ENCODE data around the gene GCAT.

The GCAT gene

DNA sequence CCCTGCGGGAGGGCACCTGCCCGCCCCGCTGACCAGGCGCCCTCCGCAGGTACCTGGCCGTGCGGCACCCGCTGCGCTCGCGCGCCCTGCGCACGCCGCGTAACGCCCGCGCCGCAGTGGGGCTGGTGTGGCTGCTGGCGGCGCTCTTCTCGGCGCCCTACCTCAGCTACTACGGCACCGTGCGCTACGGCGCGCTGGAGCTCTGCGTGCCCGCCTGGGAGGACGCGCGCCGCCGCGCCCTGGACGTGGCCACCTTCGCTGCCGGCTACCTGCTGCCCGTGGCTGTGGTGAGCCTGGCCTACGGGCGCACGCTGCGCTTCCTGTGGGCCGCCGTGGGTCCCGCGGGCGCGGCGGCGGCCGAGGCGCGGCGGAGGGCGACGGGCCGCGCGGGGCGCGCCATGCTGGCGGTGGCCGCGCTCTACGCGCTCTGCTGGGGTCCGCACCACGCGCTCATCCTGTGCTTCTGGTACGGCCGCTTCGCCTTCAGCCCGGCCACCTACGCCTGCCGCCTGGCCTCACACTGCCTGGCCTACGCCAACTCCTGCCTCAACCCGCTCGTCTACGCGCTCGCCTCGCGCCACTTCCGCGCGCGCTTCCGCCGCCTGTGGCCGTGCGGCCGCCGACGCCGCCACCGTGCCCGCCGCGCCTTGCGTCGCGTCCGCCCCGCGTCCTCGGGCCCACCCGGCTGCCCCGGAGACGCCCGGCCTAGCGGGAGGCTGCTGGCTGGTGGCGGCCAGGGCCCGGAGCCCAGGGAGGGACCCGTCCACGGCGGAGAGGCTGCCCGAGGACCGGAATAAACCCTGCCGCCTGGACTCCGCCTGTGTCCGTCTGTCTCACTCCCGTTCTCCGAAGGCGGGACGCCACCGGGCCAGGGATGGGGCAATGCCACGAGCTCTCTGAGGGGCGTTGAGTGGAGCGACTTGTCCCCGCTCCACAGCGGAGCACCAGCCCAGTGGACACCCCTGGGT, 17.2 kb downstream of the GCAT start:
- CTCF ChIA-PET: interaction anchor here (1.0 to 6.0 kb wide), 3 partner anchors 7 to 39 kb away, joined by 3 to 55 read pairs (median 3); no protein-coding TSS in a partner anchor
- DNase-seq (ENCODE audit: low read depth, low spot score): no peak
- POLR2A ChIA-PET: no interaction called here

DNA sequence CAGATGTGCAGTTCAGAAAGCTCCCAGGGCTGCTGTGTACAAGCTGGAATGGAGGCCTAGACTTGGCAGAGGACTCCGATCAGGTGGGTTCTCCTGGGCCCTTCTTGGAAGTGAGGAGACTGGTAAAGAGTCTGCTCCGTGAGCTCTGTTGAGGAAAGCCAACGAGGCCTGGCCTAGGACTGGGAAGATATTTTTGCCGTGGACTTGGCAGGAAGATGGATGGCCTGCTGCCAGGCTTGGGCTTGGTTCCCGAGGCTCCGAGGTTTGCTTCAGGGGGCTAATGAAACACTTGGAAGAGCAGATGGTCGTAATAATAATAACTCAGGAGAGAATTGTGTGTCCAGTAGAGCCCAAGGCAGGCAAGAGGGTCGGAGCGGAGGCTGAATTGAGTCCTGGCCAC, 19.3 kb downstream of the GCAT start:
- no peak for DNase-seq (ENCODE audit: low read depth, low spot score)
- ChIA-PET CTCF (interaction anchor here (0.6 to 6.0 kb wide), 2 partner anchors 9 to 49 kb away, joined by 3 to 55 read pairs; no protein-coding TSS in a partner anchor), POLR2A (interaction anchor here (0.7 to 2.6 kb wide), 2 partner anchors 9 to 29 kb away, joined by 3 to 8 read pairs; no protein-coding TSS in a partner anchor)
- TF ChIP-seq, protein P1, sequence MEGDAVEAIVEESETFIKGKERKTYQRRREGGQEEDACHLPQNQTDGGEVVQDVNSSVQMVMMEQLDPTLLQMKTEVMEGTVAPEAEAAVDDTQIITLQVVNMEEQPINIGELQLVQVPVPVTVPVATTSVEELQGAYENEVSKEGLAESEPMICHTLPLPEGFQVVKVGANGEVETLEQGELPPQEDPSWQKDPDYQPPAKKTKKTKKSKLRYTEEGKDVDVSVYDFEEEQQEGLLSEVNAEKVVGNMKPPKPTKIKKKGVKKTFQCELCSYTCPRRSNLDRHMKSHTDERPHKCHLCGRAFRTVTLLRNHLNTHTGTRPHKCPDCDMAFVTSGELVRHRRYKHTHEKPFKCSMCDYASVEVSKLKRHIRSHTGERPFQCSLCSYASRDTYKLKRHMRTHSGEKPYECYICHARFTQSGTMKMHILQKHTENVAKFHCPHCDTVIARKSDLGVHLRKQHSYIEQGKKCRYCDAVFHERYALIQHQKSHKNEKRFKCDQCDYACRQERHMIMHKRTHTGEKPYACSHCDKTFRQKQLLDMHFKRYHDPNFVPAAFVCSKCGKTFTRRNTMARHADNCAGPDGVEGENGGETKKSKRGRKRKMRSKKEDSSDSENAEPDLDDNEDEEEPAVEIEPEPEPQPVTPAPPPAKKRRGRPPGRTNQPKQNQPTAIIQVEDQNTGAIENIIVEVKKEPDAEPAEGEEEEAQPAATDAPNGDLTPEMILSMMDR (IDR thresholded peaks at IDR 0.05; ENCODE audit: insufficient read depth, low read length, missing control alignments): no peak
- H3K4me3 ChIP-seq (ENCODE audit: low read depth, low read length): no peak overlapping the region

More for the DNA sequence above, 17.2 kb downstream of the GCAT start:
- TF ChIP-seq, protein P1 (IDR thresholded peaks at IDR 0.05; ENCODE audit: insufficient read depth, low read length, missing control alignments): no peak
- peak overlapping the region; percentile 46 for H3K4me3 ChIP-seq (ENCODE audit: low read depth, low read length)

DNA sequence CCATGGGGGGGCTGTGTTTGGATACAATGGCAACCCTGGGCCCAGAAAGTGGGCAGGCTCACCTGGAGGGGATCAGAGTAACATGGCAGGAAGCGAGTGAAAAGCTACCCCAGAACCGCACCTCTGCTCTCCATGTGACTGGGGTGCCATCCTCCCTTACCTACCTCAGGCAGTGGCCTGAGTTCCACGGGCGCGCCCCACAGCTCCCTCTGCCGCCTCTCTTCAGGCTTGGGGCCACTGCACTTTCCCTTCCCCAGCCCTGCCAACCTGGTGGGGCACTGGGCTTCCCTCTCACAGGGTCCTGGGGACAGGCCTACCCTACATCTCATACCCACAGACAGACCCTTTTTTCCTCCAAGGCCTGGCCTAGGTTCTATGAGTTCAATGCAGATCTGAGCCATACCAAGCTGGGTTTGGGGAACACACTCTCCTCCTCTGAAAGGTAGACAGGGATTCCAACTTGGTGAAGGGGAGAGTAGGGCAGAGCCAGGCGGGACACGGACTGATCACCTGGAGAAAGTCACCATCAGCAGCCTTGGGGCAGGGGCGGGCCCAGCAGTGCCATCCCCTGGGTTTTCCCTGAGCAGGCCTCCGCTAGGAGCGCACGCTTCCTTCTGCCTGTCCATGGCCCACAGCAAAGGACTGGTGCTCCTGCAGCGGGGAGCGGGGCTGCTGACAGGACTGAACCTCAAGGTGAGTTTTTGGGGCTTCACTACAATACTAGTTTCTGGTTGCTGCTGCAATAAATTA, 22.5 kb downstream of the GCAT start:
- ChIA-PET POLR2A (interaction anchor here (0.6 kb wide), 1 partner anchor 14 kb away, joined by 3 read pairs; the partner anchor contains the start of gene ANKRD54), CTCF (interaction anchor here (6.0 kb wide), 1 partner anchor 12 kb away, joined by 55 read pairs; no protein-coding TSS in a partner anchor)
- no peak for DNase-seq (ENCODE audit: low read depth, low spot score)
- TF ChIP-seq, protein P1 (IDR thresholded peaks at IDR 0.05; ENCODE audit: insufficient read depth, low read length, missing control alignments): no peak
- H3K4me3 ChIP-seq (ENCODE audit: low read depth, low read length): no peak overlapping the region

DNA sequence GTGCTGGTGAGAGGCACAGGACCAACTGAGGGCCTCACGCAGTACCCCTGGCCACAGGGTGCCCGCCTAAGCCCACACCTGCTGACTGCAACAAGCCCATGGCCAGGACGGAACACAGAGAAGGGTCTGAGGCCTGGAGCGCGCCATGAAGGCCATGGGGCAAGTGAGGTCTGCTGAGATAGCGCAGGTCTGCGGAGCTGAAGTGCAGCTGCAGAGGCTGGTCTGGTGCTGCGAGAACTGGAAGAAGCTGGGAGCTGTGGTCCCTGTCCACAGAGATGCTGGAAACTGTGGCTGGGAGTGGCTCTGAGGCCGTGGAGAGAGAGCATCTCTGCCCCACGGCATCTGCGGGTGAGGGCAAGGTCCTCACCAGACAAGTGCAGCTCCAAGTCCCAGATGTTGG, 23.7 kb downstream of the GCAT start:
- H3K4me3 ChIP-seq (ENCODE audit: low read depth, low read length): no peak overlapping the region
- DNase-seq (ENCODE audit: low read depth, low spot score): no peak
- POLR2A ChIA-PET: no interaction called here
- CTCF ChIA-PET: interaction anchor here (1.6 to 3.0 kb wide), 2 partner anchors 12 to 14 kb away, joined by 4 to 14 read pairs; no protein-coding TSS in a partner anchor
- TF ChIP-seq, protein P1 (IDR thresholded peaks at IDR 0.05; ENCODE audit: insufficient read depth, low read length, missing control alignments): no peak

DNA sequence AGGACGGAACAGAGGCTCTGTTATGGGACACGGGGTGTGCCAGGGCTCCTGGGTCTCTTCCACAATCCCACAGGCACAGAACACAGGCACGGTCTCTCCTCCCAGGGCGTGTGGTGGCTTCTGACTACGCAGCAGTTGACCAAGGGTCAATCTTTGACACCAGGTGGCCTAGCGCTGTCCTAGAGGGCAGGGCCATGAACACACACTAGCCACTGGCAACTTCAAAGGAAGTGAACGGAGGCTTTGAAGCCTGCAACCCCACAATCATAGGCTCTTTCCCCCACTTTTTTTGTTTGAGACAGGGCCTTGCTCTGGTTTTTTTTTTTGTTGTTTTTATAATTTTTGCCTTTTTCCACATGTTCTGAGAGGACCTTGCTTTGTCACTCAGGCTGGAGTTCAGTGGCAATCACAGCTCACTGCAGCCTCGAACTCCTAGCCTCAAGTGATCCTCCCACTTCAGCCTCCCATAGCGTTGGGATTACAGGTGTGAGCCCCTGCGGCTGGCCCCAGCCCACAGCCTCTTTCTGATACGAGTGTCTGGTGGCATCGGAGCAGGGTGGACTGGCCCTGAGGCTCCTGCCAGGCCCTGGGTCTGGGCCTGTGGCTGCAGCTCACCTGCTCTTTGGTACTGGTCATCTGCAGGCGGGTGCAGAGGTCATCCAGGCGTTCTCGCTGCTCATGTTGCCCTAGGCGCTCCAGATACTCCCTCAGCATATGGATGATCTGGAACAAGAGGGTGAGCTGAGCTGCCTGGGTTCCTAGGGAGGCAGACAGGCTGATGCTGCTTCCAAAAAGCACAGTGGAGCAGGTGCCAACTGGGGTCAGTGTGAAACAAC, 24.5 kb downstream of the GCAT start:
- DNase-seq (ENCODE audit: low read depth, low spot score): no peak
- no peak overlapping the region for H3K4me3 ChIP-seq (ENCODE audit: low read depth, low read length)
- ChIA-PET POLR2A (no interaction called here), CTCF (interaction anchor here (0.9 to 3.0 kb wide), 4 partner anchors 13 to 32 kb away, joined by 3 to 14 read pairs (median 4); no protein-coding TSS in a partner anchor)
- TF ChIP-seq, protein P1 (IDR thresholded peaks at IDR 0.05; ENCODE audit: insufficient read depth, low read length, missing control alignments): no peak
